Astrocyte (in vitro differentiated cells and primary cell): ENCODE measurements around the gene FITM2. TPM values are rescaled to one million over a fixed set of nuclear protein-coding genes. Genes with fewer than 3 reads are reported as not detected.

Source experiments
- DNase-seq: peaks from one replicate; pipeline ENCODE4 v3.0.0-alpha.2; 2010; ENCODE audit warnings: low read depth
- FAIRE-seq: peaks from 2 replicates; lab custom pipeline; 2011; peaks lifted over from hg19 to GRCh38; lab: Jason Lieb, UNC
- H2AFZ ChIP-seq: 2 replicates; pipeline ENCODE4 v1.6.0; 2012; ENCODE audit warnings: low read depth, low read length, inconsistent platforms
- H3K27ac ChIP-seq: 2 replicates; pipeline ENCODE4 v1.5.1; 2011; ENCODE audit warnings: low read depth, low read length, inconsistent platforms
- H3K27me3 ChIP-seq: 2 replicates; pipeline ENCODE4 v1.6.0; 2011; ENCODE audit warnings: low read length, inconsistent platforms; ENCODE audit not compliant: insufficient read depth
- H3K36me3 ChIP-seq: 2 replicates; pipeline ENCODE4 v1.5.1; 2011; ENCODE audit warnings: low read length, inconsistent platforms; ENCODE audit not compliant: insufficient read depth
- H3K4me1 ChIP-seq: 2 replicates; pipeline ENCODE4 v1.5.1; 2011; ENCODE audit warnings: low read length, inconsistent platforms; ENCODE audit not compliant: insufficient read depth
- H3K4me2 ChIP-seq: 2 replicates; pipeline ENCODE4 v1.6.0; 2012; ENCODE audit warnings: low read length, inconsistent platforms
- H3K4me3 ChIP-seq: 2 replicates; pipeline ENCODE4 v1.5.1; 2011; ENCODE audit warnings: low read depth, mild to moderate bottlenecking, low read length, inconsistent platforms; ENCODE audit not compliant: insufficient read depth
- H3K79me2 ChIP-seq: 2 replicates; pipeline ENCODE4 v1.6.0; 2012; ENCODE audit warnings: mild to moderate bottlenecking, low read length, inconsistent platforms; ENCODE audit not compliant: insufficient read depth
- H3K9ac ChIP-seq: 2 replicates; pipeline ENCODE4 v1.6.0; 2012; ENCODE audit warnings: mild to moderate bottlenecking, low read length, inconsistent platforms
- H3K9me3 ChIP-seq: 2 replicates; pipeline ENCODE4 v1.5.1; 2012; ENCODE audit warnings: low read depth, mild to moderate bottlenecking, low read length, inconsistent platforms; ENCODE audit not compliant: insufficient read depth
- H4K20me1 ChIP-seq: 2 replicates; pipeline ENCODE4 v1.6.0; 2012; ENCODE audit warnings: low read length, inconsistent platforms; ENCODE audit not compliant: insufficient read depth
- H3K27ac Mint-ChIP-seq: one replicate; pipeline ENCODE4 v1.8.0; 2021; ENCODE audit warnings: mild to moderate bottlenecking, mixed read lengths; ENCODE audit not compliant: unreplicated experiment
- H3K27me3 Mint-ChIP-seq: one replicate; pipeline ENCODE4 v1.8.0; 2021; ENCODE audit warnings: low read depth, mixed read lengths; ENCODE audit not compliant: unreplicated experiment
- H3K36me3 Mint-ChIP-seq: one replicate; pipeline ENCODE4 v1.8.0; 2021; ENCODE audit warnings: low read depth, mixed read lengths; ENCODE audit not compliant: unreplicated experiment
- H3K4me1 Mint-ChIP-seq: one replicate; pipeline ENCODE4 v1.8.0; 2021; ENCODE audit warnings: low read depth, mixed read lengths; ENCODE audit not compliant: unreplicated experiment
- H3K4me3 Mint-ChIP-seq: one replicate; pipeline ENCODE4 v1.8.0; 2021; ENCODE audit warnings: mild to moderate bottlenecking, moderate library complexity, mixed read lengths; ENCODE audit not compliant: unreplicated experiment
- H3K9me3 Mint-ChIP-seq: one replicate; pipeline ENCODE4 v1.8.0; 2021; ENCODE audit warnings: mild to moderate bottlenecking, mixed read lengths; ENCODE audit not compliant: unreplicated experiment
- CTCF ChIP-seq: IDR thresholded peaks from 2 replicates; pipeline ENCODE4 v1.5.1; 2011; ENCODE audit warnings: low read depth, mild to moderate bottlenecking, inconsistent platforms, low read length, moderate library complexity; ENCODE audit not compliant: insufficient read depth
- EZH2 ChIP-seq: IDR thresholded peaks from 2 replicates; pipeline ENCODE4 v1.6.1; 2012; ENCODE audit warnings: mild to moderate bottlenecking, low read length, inconsistent platforms; ENCODE audit not compliant: insufficient read depth
- total RNA-seq: library from RNA; stranded (reverse); gene quantifications from 2 replicates; pipeline ENCODE4 v1.2.1, GENCODE V29; 2021

Gene FITM2
- total RNA-seq, 1 donor from 2014 or later: 6.3 TPM

- Histone ChIP-seq H3K4me2 (no peak overlapping the region), H3K4me3 (no peak overlapping the region)
- FAIRE-seq: no peak
These were observed 38.9 kb downstream of the FITM2 start for GRCh38 chr20:44271915-44272663.

DNA sequence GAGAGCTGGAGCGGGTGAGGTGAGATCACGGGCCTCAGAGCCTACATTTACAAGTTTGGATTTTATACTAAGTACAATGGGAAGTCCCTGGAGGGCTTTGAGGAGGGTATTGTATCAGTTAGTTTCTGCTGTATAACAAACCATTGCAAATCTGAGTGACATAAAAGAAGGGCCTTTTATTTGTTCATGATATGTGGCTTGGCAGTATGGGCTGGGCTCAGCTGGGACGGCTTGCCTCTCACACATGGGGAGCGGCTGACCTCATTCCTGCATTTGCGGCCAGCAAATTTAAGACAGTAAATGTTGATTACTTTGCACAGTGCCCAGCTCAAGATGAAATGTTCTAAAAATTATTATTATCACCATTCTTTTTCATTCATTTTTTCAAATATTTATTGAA is 42.2 kb downstream of the FITM2 start:
- H3K4me2 ChIP-seq: no peak overlapping the region
- no peak overlapping the region for H3K27ac Mint-ChIP-seq
- no peak for FAIRE-seq

More at GRCh38 chr20:44271915-44272663, 38.9 kb downstream of the FITM2 start:
- TF ChIP-seq CTCF: no peak
- no peak for TF ChIP-seq EZH2
- Mint-ChIP-seq H3K27me3 (peaks cover 11% of the 10 kb centered on the region), H3K36me3 (peaks cover 4% of the 10 kb centered on the region), H3K4me3 (no peak overlapping the region), H3K4me1 (no peaks in the 10 kb centered on the region), H3K27ac (no peak overlapping the region), H3K9me3 (peaks cover 5% of the 10 kb centered on the region)
- H3K4me1 ChIP-seq: no peaks in the 10 kb centered on the region
- no peaks in the 10 kb centered on the region for H3K36me3 ChIP-seq
- H4K20me1 ChIP-seq: no peaks in the 10 kb centered on the region
- H3K9me3 ChIP-seq: no peaks in the 10 kb centered on the region
- H3K27ac ChIP-seq: no peak overlapping the region
- H3K9ac ChIP-seq: no peak overlapping the region
- peaks cover 2% of the 10 kb centered on the region for H3K27me3 ChIP-seq
- no peak overlapping the region for H2AFZ ChIP-seq
- no peak for DNase-seq
- no peaks in the 10 kb centered on the region for H3K79me2 ChIP-seq

More for the DNA sequence above, 42.2 kb downstream of the FITM2 start:
- no peak for DNase-seq
- no peaks in the 10 kb centered on the region for H4K20me1 ChIP-seq
- no peak for TF ChIP-seq EZH2
- no peak for TF ChIP-seq CTCF
- Mint-ChIP-seq H3K4me3 (no peak overlapping the region), H3K36me3 (peaks cover 4% of the 10 kb centered on the region), H3K27me3 (peaks cover 19% of the 10 kb centered on the region), H3K9me3 (peaks cover 5% of the 10 kb centered on the region), H3K4me1 (no peaks in the 10 kb centered on the region)
- no peak overlapping the region for H3K27ac ChIP-seq
- no peaks in the 10 kb centered on the region for H3K9me3 ChIP-seq
- H3K27me3 ChIP-seq: no peaks in the 10 kb centered on the region
- no peak overlapping the region for H3K4me3 ChIP-seq
- no peaks in the 10 kb centered on the region for H3K4me1 ChIP-seq
- H2AFZ ChIP-seq: no peak overlapping the region
- H3K9ac ChIP-seq: no peak overlapping the region
- no peaks in the 10 kb centered on the region for H3K79me2 ChIP-seq
- no peaks in the 10 kb centered on the region for H3K36me3 ChIP-seq
